Ascending aorta (tissue), 2 donors: Measurements from ENCODE around the gene SNX22. TPM values are rescaled to one million over a fixed set of nuclear protein-coding genes. Genes with fewer than 3 reads are reported as not detected.
A peak's percentile ranks its signal among the peaks of the same experiment; 100 is the strongest.

Experiments
- DNase-seq, 2 donors: peaks; one replicate each; pipeline ENCODE4 v3.0.0-alpha.2; 2019; ENCODE audit warnings: low spot score in 2 of 2
- H3K27ac ChIP-seq, 2 donors: fragments of 200-600 bp; sonication (generic); one replicate each; pipeline ENCODE4 v1.5.1; 2016 to 2017; ENCODE audit warnings: mild to moderate bottlenecking in 1 of 2
- H3K27me3 ChIP-seq: fragments of 200-600 bp; sonication (generic); one replicate; pipeline ENCODE4 v1.5.1; 2017
- H3K36me3 ChIP-seq, 2 donors: fragments of 200-600 bp; sonication (generic); one replicate each; pipeline ENCODE4 v1.5.1; 2016
- H3K4me1 ChIP-seq, 2 donors: fragments of 200-600 bp; sonication (generic); one replicate each; pipeline ENCODE4 v1.5.1; 2016 to 2017; ENCODE audit warnings: mild to moderate bottlenecking in 1 of 2
- H3K4me3 ChIP-seq, 2 donors: fragments of 200-600 bp; sonication (generic); one replicate each; pipeline ENCODE4 v1.5.1; 2016 to 2017; ENCODE audit warnings: mild to moderate bottlenecking in 1 of 2
- H3K9me3 ChIP-seq, 2 donors: fragments of 200-600 bp; sonication (generic); one replicate each; pipeline ENCODE4 v1.5.1; 2016
- CTCF ChIP-seq, 3 experiments: fragments of 200-600 bp in 2 of 3; fragments of 450-650 bp in 1 of 3; sonication (generic) in 2 of 3; IDR thresholded peaks; one replicate each; pipeline ENCODE4 v1.5.1; 2016 to 2019; ENCODE audit warnings: antibody characterized with exemption in 3 of 3, mild to moderate bottlenecking in 1 of 3, moderate library complexity in 1 of 3
- intact Hi-C: fragments of 100-400 bp; cut with DNase I; formaldehyde crosslinking; loops from one replicate; pipeline ENCODE4 v1.15.1; 2023
- total RNA-seq: library from RNA; depleted of rRNA; stranded (reverse); fragments of >200 nt; gene quantifications from one replicate; pipeline ENCODE4 v1.1.0, GENCODE V29; 2016

Gene SNX22
- total RNA-seq, 1 donor from 2014 or later = 0.53 TPM

- Histone ChIP-seq H3K27me3 (no peaks in the 10 kb centered on the region), H3K27ac (no peak overlapping the region), H3K36me3 (peaks cover 67 to 86% of the 10 kb centered on the region in 2 donors), H3K4me1 (no peaks in the 10 kb centered on the region), H3K9me3 (no peaks in the 10 kb centered on the region), H3K4me3 (no peak overlapping the region)
- intact Hi-C loops = no loop called here
- no peak for TF ChIP-seq CTCF (IDR thresholded peaks at IDR 0.05)
- no peak for DNase-seq
Measured at GRCh38 chr15:64136347-64136746, 15.2 kb upstream of the SNX22 start.

- no peaks in the 10 kb centered on the region for H3K9me3 ChIP-seq
- no peak overlapping the region for H3K4me3 ChIP-seq
- H3K4me1 ChIP-seq = no peaks in the 10 kb centered on the region
- no peak for DNase-seq
- TF ChIP-seq CTCF (IDR thresholded peaks at IDR 0.05) = peak in 1 of 3 experiments; percentile 5
- no peak overlapping the region for H3K27ac ChIP-seq
- no peaks in the 10 kb centered on the region for H3K27me3 ChIP-seq
- intact Hi-C loops = no loop called here
- peaks cover 58 to 83% of the 10 kb centered on the region in 2 donors for H3K36me3 ChIP-seq
Measured at GRCh38 chr15:64137226-64137833, 14.2 kb upstream of the SNX22 start.

DNA sequence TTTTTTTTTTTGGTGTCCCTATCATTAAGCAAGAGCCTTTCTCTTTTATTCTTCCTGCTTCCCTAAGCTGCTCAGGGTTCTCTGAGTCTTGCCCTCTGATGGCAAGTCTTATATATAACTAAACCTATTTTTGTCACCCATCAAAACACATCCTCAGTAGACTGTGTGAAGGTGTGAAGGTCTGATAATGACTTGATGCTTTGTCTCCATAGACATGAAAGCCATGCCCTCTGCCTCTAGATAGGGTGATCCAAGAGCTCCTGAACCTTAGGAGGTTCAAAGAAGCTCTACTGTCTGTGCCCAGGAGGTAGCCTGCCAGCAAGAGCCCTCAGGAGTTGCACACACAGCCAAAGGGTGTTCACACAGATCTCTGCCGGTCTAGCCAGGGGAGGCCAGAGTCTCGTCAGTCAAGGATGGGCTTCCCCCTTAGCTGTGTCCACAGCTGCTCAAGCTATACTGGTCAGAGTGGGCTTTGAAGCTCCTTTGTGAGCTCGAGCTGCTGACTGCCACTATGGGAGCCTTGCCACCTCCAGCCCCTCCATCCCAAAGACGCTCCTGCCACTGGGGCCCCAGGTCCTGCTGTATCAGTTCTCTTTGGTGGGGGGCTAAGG is 13.1 kb upstream of the SNX22 start:
- H3K9me3 ChIP-seq = no peaks in the 10 kb centered on the region
- intact Hi-C loops = no loop called here
- DNase-seq = no peak
- no peak overlapping the region for H3K27ac ChIP-seq
- no peak overlapping the region for H3K4me3 ChIP-seq
- no peak for TF ChIP-seq CTCF (IDR thresholded peaks at IDR 0.05)
- no peaks in the 10 kb centered on the region for H3K27me3 ChIP-seq
- H3K4me1 ChIP-seq = no peaks in the 10 kb centered on the region
- H3K36me3 ChIP-seq = peaks cover 61 to 83% of the 10 kb centered on the region in 2 donors

DNA sequence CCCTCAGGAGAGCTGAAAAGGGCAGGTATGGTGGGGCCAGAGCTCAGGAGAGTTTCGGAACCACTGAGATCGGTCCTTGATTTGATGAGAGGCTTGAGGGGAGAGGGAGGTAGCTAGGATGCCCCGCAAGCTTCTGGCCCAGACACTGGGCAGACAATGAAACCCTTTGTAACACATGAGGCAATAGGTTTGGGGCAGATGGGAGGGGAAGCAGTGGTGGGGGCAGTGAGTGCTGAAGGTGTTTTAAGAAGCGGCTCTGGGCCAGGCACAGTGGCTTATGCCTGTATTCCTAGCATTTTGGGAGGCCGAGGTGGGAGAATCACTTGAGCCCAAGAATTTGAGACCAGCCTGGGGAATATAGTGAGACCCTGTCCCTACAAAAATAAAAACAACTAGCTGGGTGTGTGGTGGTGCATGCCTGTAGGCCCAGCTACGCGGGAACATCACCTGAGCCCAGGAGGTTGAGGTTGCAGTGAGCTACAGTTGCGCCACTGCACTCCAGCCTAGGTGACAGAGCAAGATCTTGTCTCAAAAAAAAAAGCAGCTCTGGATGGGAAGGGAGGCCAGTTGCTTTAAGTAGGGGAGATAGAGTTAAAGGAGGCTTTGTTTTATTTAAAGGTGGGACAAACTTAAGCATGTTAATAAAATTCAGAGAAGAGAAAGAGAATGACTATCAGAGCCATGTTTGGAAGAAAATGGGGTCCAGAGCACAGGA is 9.6 kb upstream of the SNX22 start:
- Histone ChIP-seq H3K9me3 (no peaks in the 10 kb centered on the region), H3K36me3 (peaks cover 46 to 75% of the 10 kb centered on the region in 2 donors), H3K4me1 (no peaks in the 10 kb centered on the region), H3K27ac (no peak overlapping the region), H3K4me3 (no peak overlapping the region), H3K27me3 (no peaks in the 10 kb centered on the region)
- no peak for TF ChIP-seq CTCF (IDR thresholded peaks at IDR 0.05)
- intact Hi-C loops = no loop called here
- no peak for DNase-seq

GRCh38 chr15:64143276-64143675 is 8.3 kb upstream of the SNX22 start:
- H3K4me3 ChIP-seq = no peak overlapping the region
- H3K27me3 ChIP-seq = no peaks in the 10 kb centered on the region
- DNase-seq = no peak
- no peak for TF ChIP-seq CTCF (IDR thresholded peaks at IDR 0.05)
- H3K4me1 ChIP-seq = no peaks in the 10 kb centered on the region
- peaks cover 35 to 62% of the 10 kb centered on the region in 2 donors for H3K36me3 ChIP-seq
- H3K27ac ChIP-seq = no peak overlapping the region
- intact Hi-C loops = no loop called here
- H3K9me3 ChIP-seq = no peaks in the 10 kb centered on the region
